K562 (cell line): ENCODE data around the gene KCNE1. TPM values are rescaled to one million over a fixed set of nuclear protein-coding genes. Genes with fewer than 3 reads are reported as not detected.

Experiments
- ATAC-seq: fragments of 200-7000 bp; cut with Tn5 transposase; 3 replicates; pipeline ENCODE4 v1.9.1; 2020; ENCODE audit warnings: moderate library complexity
- BruUV-seq: library from RNA; stranded (reverse); fragments of 400-500 nt; replicated peaks from 2 replicates; lab custom pipeline; 2021; lab: Mats Ljungman, UMichigan
- CTCF ChIA-PET: fragments of 300-600 bp; formaldehyde crosslinking; extraction: SDS; loops from one replicate; lab custom pipeline; 2021; ENCODE audit warnings: low intra/inter-chr PET ratio; lab: Yijun Ruan, JAX
- POLR2A ChIA-PET: fragments of 300-600, 350-650 bp; sonication (Branson Sonifier 250); formaldehyde crosslinking; extraction: SDS; loops from one replicate; lab custom pipeline; 2021; ENCODE audit warnings: antibody characterized with exemption, inconsistent platforms; lab: Yijun Ruan, JAX
- DNase-seq, 4 experiments: peaks; one replicate each; pipeline versions ENCODE4 v3.0.0 to v3.0.0-alpha.2; 2011 to 2018; ENCODE audit warnings: low spot score in 3 of 4, mixed read lengths in 3 of 4; ENCODE audit errors: extremely low read depth in 1 of 4
- FAIRE-seq: peaks from 2 replicates; lab custom pipeline; 2011; peaks lifted over from hg19 to GRCh38; lab: Jason Lieb, UNC
- H2AFZ ChIP-seq: 2 replicates; pipeline ENCODE4 v1.6.0; 2011; ENCODE audit warnings: low read depth, low read length, control low read depth, inconsistent platforms
- H3K27ac ChIP-seq: fragments of 200-600 bp; 3 replicates; pipeline ENCODE4 v1.8.0; 2011; ENCODE audit warnings: low read depth, mild to moderate bottlenecking, control low read depth, inconsistent platforms, low read length, moderate library complexity, mixed read lengths; ENCODE audit errors: extremely low read depth
- H3K27me3 ChIP-seq, 2 experiments: fragments of 300-600 bp in 1 of 2; 2 replicates in 1 of 2; 3 replicates in 1 of 2; pipeline versions ENCODE4 v1.6.0 to v1.8.0; 2011; ENCODE audit warnings: inconsistent platforms in 2 of 2, low read length in 2 of 2, mild to moderate bottlenecking in 1 of 2, mixed read lengths in 1 of 2, moderate library complexity in 1 of 2; ENCODE audit not compliant: control insufficient read depth in 2 of 2, insufficient read depth in 2 of 2
- H3K36me3 ChIP-seq: fragments of 300-600 bp; 3 replicates; pipeline ENCODE4 v1.8.0; 2011; ENCODE audit warnings: mild to moderate bottlenecking, low read length, inconsistent platforms; ENCODE audit not compliant: control insufficient read depth, insufficient read depth
- H3K4me1 ChIP-seq, 2 experiments: fragments of 200-600 bp in 1 of 2; replicated peaks in 1 of 2; 2 replicates in 1 of 2; 3 replicates in 1 of 2; pipeline versions ENCODE4 v1.5.1 to v1.8.0; 2011; ENCODE audit warnings: inconsistent platforms in 2 of 2, low read length in 2 of 2, mild to moderate bottlenecking in 1 of 2, mixed read lengths in 1 of 2, moderate library complexity in 1 of 2; ENCODE audit not compliant: control insufficient read depth in 2 of 2, insufficient read depth in 2 of 2
- H3K4me2 ChIP-seq: 2 replicates; pipeline ENCODE4 v1.6.1; 2011; ENCODE audit warnings: low read length, control low read depth, inconsistent platforms, mixed read lengths; ENCODE audit not compliant: insufficient read depth
- H3K4me3 ChIP-seq: fragments of 200-600 bp; sonication (generic), shearing (Covaris generic); 2 replicates; pipeline ENCODE4 v1.5.1; 2016; ENCODE audit warnings: control low read depth, inconsistent platforms
- H3K79me2 ChIP-seq: fragments of 200-600 bp; 3 replicates; pipeline ENCODE4 v1.8.0; 2011; ENCODE audit warnings: low read length, inconsistent platforms; ENCODE audit not compliant: control insufficient read depth, insufficient read depth
- H3K9ac ChIP-seq, 2 experiments: 2 replicates each; pipeline versions ENCODE4 v1.6.0 to v1.6.1; 2011; ENCODE audit warnings: low read depth in 2 of 2, low read length in 2 of 2, control low read depth in 1 of 2, inconsistent platforms in 1 of 2, mild to moderate bottlenecking in 1 of 2, mixed read lengths in 1 of 2; ENCODE audit not compliant: insufficient read depth in 1 of 2
- H3K9me1 ChIP-seq: one replicate; pipeline ENCODE4 v1.6.0; 2011; ENCODE audit warnings: inconsistent platforms, mild to moderate bottlenecking, low read length, moderate library complexity; ENCODE audit not compliant: control insufficient read depth, insufficient read depth
- H3K9me3 ChIP-seq: replicated peaks from 2 replicates; pipeline ENCODE4 v1.5.1; 2011; ENCODE audit warnings: low read depth, low read length, inconsistent platforms; ENCODE audit not compliant: control insufficient read depth, insufficient read depth
- H4K20me1 ChIP-seq: replicated peaks from 2 replicates; pipeline ENCODE4 v1.6.1; 2011; ENCODE audit warnings: low read length, inconsistent platforms, mixed read lengths; ENCODE audit not compliant: control insufficient read depth, insufficient read depth
- ZNF639 ChIP-seq, 2 experiments: fragments of 200-800 bp in 1 of 2; sonication (Bioruptor generic) in 1 of 2; sonication (generic) in 1 of 2; formaldehyde crosslinking in 1 of 2; IDR thresholded peaks in 1 of 2; conservative IDR thresholded peaks in 1 of 2; 2 replicates each; pipeline versions ENCODE4 v1.5.0 to v1.6.1; 2016 to 2020; ENCODE audit warnings: missing compliant biosample characterization in 1 of 2, missing genetic modification characterization in 1 of 2, missing genetic modification reagents in 1 of 2
- WGBS: fragments of 100-300 bp; shearing (Covaris generic); methylation state at CpG from one replicate; pipeline ENCODE4 v1.1.6; 2016; ENCODE audit warnings: low coverage, mixed read lengths; ENCODE audit not compliant: insufficient coverage; ENCODE audit errors: missing lambda C conversion rate; 5-methylcytosine and 5-hydroxymethylcytosine counted together
- in situ Hi-C: fragments of 300-500 bp; cut with MboI; formaldehyde crosslinking; loops from 4 replicates; pipeline ENCODE4 v1.15.0; 2018; ENCODE audit warnings: inconsistent platforms, mixed read lengths
- intact Hi-C: fragments of 100-400 bp; cut with micrococcal nuclease; formaldehyde crosslinking; loops from 2 replicates; pipeline ENCODE4 v1.14.2; 2022
- polyA plus RNA-seq, 8 experiments: library from polyadenylated mRNA; depleted of rRNA in 4 of 8; stranded (reverse) in 5 of 8; unstranded in 3 of 8; fragments of >200 nt; fragmentation: Nextera tagmentation in 2 of 8; fragmentation: Illumina TruSeq in 1 of 8; extraction: Ambion mirVana in 2 of 8; extraction: Trizol in 1 of 8; gene quantifications; 2 replicates each; pipeline versions ENCODE4 v1.2.1 to v1.2.3, GENCODE V29; 2011 to 2014; ENCODE audit warnings: inconsistent platforms in 1 of 8, missing spikeins in 1 of 8
- total RNA-seq, 7 experiments: library from RNA; depleted of rRNA in 6 of 7; stranded (reverse); fragments of >200 nt in 6 of 7; fragmentation: Illumina TruSeq in 2 of 7; extraction: Trizol in 2 of 7; gene quantifications; 2 replicates each; pipeline versions ENCODE4 v1.2.1 to v1.2.3, GENCODE V29; 2011 to 2021; ENCODE audit warnings: low replicate concordance in 1 of 7
- TF ChIP-seq, protein P1 (sequence below), 2 experiments: IDR thresholded peaks; 2 replicates each; pipeline ENCODE4 v1.6.1; 2011; ENCODE audit warnings: borderline replicate concordance in 1 of 2, control low read depth in 1 of 2, low read depth in 1 of 2, low read length in 1 of 2, mild to moderate bottlenecking in 1 of 2, mixed read lengths in 1 of 2, moderate library complexity in 1 of 2; ENCODE audit not compliant: insufficient read depth in 1 of 2, insufficient read length in 1 of 2, poor library complexity in 1 of 2, severe bottlenecking in 1 of 2; ENCODE audit errors: extremely low read depth in 1 of 2

KCNE1 gene
- total and polyA plus RNA-seq, 9 of the 15 experiments (the other 6 are each of a cell fraction or from before 2014, with no cell fraction given): 0.05 to 0.22 (median 0.11) TPM; not detected in 3

- Histone ChIP-seq H3K9me1 (no peaks in the 10 kb centered on the region), H3K9me3 (no peaks in the 10 kb centered on the region; the same call in 1 of the 2 replicates), H3K9ac (no peak overlapping the region), H3K4me2 (no peak overlapping the region), H3K27me3 (peaks cover 0 to 4% of the 10 kb centered on the region in 2 experiments; a peak in 2 of 5 replicates), H3K4me3 (no peak overlapping the region), H3K4me1 (no peaks in the 10 kb centered on the region), H4K20me1 (no peaks in the 10 kb centered on the region), H3K27ac (no peak overlapping the region), H3K79me2 (no peaks in the 10 kb centered on the region), H2AFZ (no peak overlapping the region), H3K36me3 (no peaks in the 10 kb centered on the region)
- TF ChIP-seq ZNF639 (CRISPR knock-in tag; conservative IDR thresholded peaks at IDR 0.05 in 1 of 2, IDR thresholded peaks at IDR 0.05 in 1 of 2): no peak
- TF ChIP-seq, protein P1, sequence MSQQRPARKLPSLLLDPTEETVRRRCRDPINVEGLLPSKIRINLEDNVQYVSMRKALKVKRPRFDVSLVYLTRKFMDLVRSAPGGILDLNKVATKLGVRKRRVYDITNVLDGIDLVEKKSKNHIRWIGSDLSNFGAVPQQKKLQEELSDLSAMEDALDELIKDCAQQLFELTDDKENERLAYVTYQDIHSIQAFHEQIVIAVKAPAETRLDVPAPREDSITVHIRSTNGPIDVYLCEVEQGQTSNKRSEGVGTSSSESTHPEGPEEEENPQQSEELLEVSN (IDR thresholded peaks at IDR 0.05; ENCODE audit: borderline replicate concordance in 1 of 2, extremely low read depth in 1 of 2, insufficient read depth in 1 of 2, insufficient read length in 1 of 2, low read depth in 1 of 2, low read length in 1 of 2, poor library complexity in 1 of 2, severe bottlenecking in 1 of 2): no peak
- ATAC-seq (no peak), DNase-seq (no peak), FAIRE-seq (no peak)
- POLR2A ChIA-PET: interaction anchor here (0.7 kb wide), 1 partner anchor 9 kb away, joined by 3 read pairs; no protein-coding TSS in a partner anchor
- intact Hi-C loops: no loop called here
- no TSS peak for BruUV-seq
- in situ Hi-C loops: no loop called here
- CTCF ChIA-PET: no interaction called here
- WGBS: 7% methylated on average over 5 of the region's 5 CpGs
Observed at GRCh38 chr21:34560021-34560420, 48.0 kb upstream of the KCNE1 start.
